Mammary epithelial cell (primary cell): Measurements from ENCODE around the gene ARL17A.
"Not testable (repeated sequence)": the region's sequence is repeated elsewhere in the genome, so short reads cannot be mapped to it uniquely, and the experiment has no call there.

Experiments used
- CTCF ChIP-seq, 2 donors: IDR thresholded peaks in 1 of 2; conservative IDR thresholded peaks in 1 of 2; 2 replicates each; pipeline ENCODE4 v1.5.1; 2011 to 2012; ENCODE audit warnings: inconsistent platforms in 2 of 2, low read length in 2 of 2, mild to moderate bottlenecking in 2 of 2, control low read depth in 1 of 2, low read depth in 1 of 2; ENCODE audit not compliant: insufficient read depth in 1 of 2; ENCODE audit errors: extremely low read depth in 1 of 2
- EZH2 ChIP-seq: IDR thresholded peaks from 2 replicates; pipeline ENCODE4 v1.6.1; 2012; ENCODE audit warnings: low read length, inconsistent platforms, borderline replicate concordance

GRCh38 chr17:46560048-46560447 is 19.4 kb downstream of the ARL17A start:
- not testable (repeated sequence) for TF ChIP-seq CTCF (conservative IDR thresholded peaks at IDR 0.05 in 1 of 2, IDR thresholded peaks at IDR 0.05 in 1 of 2; ENCODE audit: extremely low read depth in 1 of 2, insufficient read depth in 1 of 2, low read depth in 1 of 2, low read length in 2 of 2); EZH2
